ENCODE data around the gene SYNPR.

SYNPR gene

GRCh38 chr3:63508305-63508704 is 230.2 kb downstream of the SYNPR start:
- no peaks in the 10 kb centered on the region for H3K27me3 ChIP-seq (ENCODE audit: insufficient read depth, poor library complexity, severe bottlenecking)
- no peak for DNase-seq (ENCODE audit: low read depth in 1 of 2, low spot score in 1 of 2)
- TF ChIP-seq, protein P1, sequence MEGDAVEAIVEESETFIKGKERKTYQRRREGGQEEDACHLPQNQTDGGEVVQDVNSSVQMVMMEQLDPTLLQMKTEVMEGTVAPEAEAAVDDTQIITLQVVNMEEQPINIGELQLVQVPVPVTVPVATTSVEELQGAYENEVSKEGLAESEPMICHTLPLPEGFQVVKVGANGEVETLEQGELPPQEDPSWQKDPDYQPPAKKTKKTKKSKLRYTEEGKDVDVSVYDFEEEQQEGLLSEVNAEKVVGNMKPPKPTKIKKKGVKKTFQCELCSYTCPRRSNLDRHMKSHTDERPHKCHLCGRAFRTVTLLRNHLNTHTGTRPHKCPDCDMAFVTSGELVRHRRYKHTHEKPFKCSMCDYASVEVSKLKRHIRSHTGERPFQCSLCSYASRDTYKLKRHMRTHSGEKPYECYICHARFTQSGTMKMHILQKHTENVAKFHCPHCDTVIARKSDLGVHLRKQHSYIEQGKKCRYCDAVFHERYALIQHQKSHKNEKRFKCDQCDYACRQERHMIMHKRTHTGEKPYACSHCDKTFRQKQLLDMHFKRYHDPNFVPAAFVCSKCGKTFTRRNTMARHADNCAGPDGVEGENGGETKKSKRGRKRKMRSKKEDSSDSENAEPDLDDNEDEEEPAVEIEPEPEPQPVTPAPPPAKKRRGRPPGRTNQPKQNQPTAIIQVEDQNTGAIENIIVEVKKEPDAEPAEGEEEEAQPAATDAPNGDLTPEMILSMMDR (IDR thresholded peaks at IDR 0.05; ENCODE audit: insufficient read depth, low read length): no peak
- no peak for TF ChIP-seq POLR2AphosphoS5 (IDR thresholded peaks at IDR 0.05; ENCODE audit: low read depth)
- no peak for TF ChIP-seq GABPA (IDR thresholded peaks at IDR 0.05; ENCODE audit: low read depth)
- no peak for TF ChIP-seq SPI1 (IDR thresholded peaks at IDR 0.05; ENCODE audit: borderline replicate concordance, low read depth)
- TF ChIP-seq, protein P2, sequence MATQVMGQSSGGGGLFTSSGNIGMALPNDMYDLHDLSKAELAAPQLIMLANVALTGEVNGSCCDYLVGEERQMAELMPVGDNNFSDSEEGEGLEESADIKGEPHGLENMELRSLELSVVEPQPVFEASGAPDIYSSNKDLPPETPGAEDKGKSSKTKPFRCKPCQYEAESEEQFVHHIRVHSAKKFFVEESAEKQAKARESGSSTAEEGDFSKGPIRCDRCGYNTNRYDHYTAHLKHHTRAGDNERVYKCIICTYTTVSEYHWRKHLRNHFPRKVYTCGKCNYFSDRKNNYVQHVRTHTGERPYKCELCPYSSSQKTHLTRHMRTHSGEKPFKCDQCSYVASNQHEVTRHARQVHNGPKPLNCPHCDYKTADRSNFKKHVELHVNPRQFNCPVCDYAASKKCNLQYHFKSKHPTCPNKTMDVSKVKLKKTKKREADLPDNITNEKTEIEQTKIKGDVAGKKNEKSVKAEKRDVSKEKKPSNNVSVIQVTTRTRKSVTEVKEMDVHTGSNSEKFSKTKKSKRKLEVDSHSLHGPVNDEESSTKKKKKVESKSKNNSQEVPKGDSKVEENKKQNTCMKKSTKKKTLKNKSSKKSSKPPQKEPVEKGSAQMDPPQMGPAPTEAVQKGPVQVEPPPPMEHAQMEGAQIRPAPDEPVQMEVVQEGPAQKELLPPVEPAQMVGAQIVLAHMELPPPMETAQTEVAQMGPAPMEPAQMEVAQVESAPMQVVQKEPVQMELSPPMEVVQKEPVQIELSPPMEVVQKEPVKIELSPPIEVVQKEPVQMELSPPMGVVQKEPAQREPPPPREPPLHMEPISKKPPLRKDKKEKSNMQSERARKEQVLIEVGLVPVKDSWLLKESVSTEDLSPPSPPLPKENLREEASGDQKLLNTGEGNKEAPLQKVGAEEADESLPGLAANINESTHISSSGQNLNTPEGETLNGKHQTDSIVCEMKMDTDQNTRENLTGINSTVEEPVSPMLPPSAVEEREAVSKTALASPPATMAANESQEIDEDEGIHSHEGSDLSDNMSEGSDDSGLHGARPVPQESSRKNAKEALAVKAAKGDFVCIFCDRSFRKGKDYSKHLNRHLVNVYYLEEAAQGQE (IDR thresholded peaks at IDR 0.05; ENCODE audit: insufficient replicate concordance, low read depth): no peak
- no peak overlapping the region for H3K27ac ChIP-seq (replicated peaks)
- H3K4me3 ChIP-seq (replicated peaks; ENCODE audit: insufficient read depth, low read length): no peak overlapping the region

GRCh38 chr3:63508771-63509170 is 230.7 kb downstream of the SYNPR start:
- DNase-seq (ENCODE audit: low read depth in 1 of 2, low spot score in 1 of 2): no peak
- Histone ChIP-seq H3K4me3 (replicated peaks; ENCODE audit: insufficient read depth, low read length) (no peak overlapping the region), H3K27me3 (ENCODE audit: insufficient read depth, poor library complexity, severe bottlenecking) (no peaks in the 10 kb centered on the region), H3K27ac (replicated peaks) (no peak overlapping the region)
- TF ChIP-seq POLR2AphosphoS5 (IDR thresholded peaks at IDR 0.05; ENCODE audit: low read depth) (no peak), GABPA (IDR thresholded peaks at IDR 0.05; ENCODE audit: low read depth) (no peak), SPI1 (IDR thresholded peaks at IDR 0.05; ENCODE audit: borderline replicate concordance, low read depth) (no peak)
- TF ChIP-seq, protein P2 (IDR thresholded peaks at IDR 0.05; ENCODE audit: insufficient replicate concordance, low read depth): no peak
- TF ChIP-seq, protein P1 (IDR thresholded peaks at IDR 0.05; ENCODE audit: insufficient read depth, low read length): no peak

- Histone ChIP-seq H3K4me3 (replicated peaks; ENCODE audit: insufficient read depth, low read length) (no peak overlapping the region), H3K27ac (replicated peaks) (no peak overlapping the region), H3K27me3 (ENCODE audit: insufficient read depth, poor library complexity, severe bottlenecking) (no peaks in the 10 kb centered on the region)
- DNase-seq (ENCODE audit: low read depth in 1 of 2, low spot score in 1 of 2): no peak
- no peak for TF ChIP-seq GABPA (IDR thresholded peaks at IDR 0.05; ENCODE audit: low read depth)
- TF ChIP-seq, protein P2 (IDR thresholded peaks at IDR 0.05; ENCODE audit: insufficient replicate concordance, low read depth): no peak
- TF ChIP-seq, protein P1 (IDR thresholded peaks at IDR 0.05; ENCODE audit: insufficient read depth, low read length): no peak
- TF ChIP-seq POLR2AphosphoS5 (IDR thresholded peaks at IDR 0.05; ENCODE audit: low read depth): no peak
- TF ChIP-seq SPI1 (IDR thresholded peaks at IDR 0.05; ENCODE audit: borderline replicate concordance, low read depth): no peak
These were observed 235.7 kb downstream of the SYNPR start for GRCh38 chr3:63513791-63514190.

Measured in HL-60 (cell line).